Naive thymus-derived CD4-positive, alpha-beta T cell (primary cell): Measurements from ENCODE around the gene SIAH1. TPM values are rescaled to one million over a fixed set of nuclear protein-coding genes. Genes with fewer than 3 reads are reported as not detected.

Source experiments
- ATAC-seq: fragments of 150-1000 bp; cut with Tn5 transposase; 2 replicates; pipeline ENCODE4 v1.10.0; 2021; ENCODE audit warnings: mild to moderate bottlenecking, moderate library complexity
- CTCF ChIA-PET: fragments of 350-600 bp; sonication (Branson Sonifier 250); formaldehyde crosslinking; loops from one replicate; lab custom pipeline; 2021; ENCODE audit warnings: antibody characterized with exemption; lab: Charles Lee
- POLR2A ChIA-PET: fragments of 350-600 bp; sonication (Branson Sonifier 250); formaldehyde crosslinking; loops from one replicate; lab custom pipeline; 2021; ENCODE audit warnings: antibody characterized with exemption, inconsistent platforms; lab: Charles Lee
- DNase-seq, 9 donors: peaks; one replicate each; pipeline versions ENCODE4 v3.0.0 to v3.0.0-alpha.2; 2020 to 2022; ENCODE audit warnings: mixed read lengths in 1 of 9
- H3K27ac ChIP-seq: one replicate; pipeline ENCODE4 v1.7.0; 2013; ENCODE audit warnings: mild to moderate bottlenecking, low read depth, low read length, moderate library complexity
- H3K27me3 ChIP-seq, 2 donors: one replicate each; pipeline ENCODE4 v1.7.0; 2013; ENCODE audit warnings: low read length in 2 of 2, mild to moderate bottlenecking in 2 of 2, moderate library complexity in 2 of 2; ENCODE audit not compliant: control insufficient read depth in 2 of 2, insufficient read depth in 2 of 2
- H3K36me3 ChIP-seq, 3 experiments: 1 replicate in 2 of 3; 2 replicates in 1 of 3; pipeline ENCODE4 v1.7.0; 2013; ENCODE audit warnings: low read length in 3 of 3, mild to moderate bottlenecking in 3 of 3, moderate library complexity in 1 of 3; ENCODE audit not compliant: insufficient read depth in 3 of 3, control insufficient read depth in 2 of 3
- H3K4me1 ChIP-seq, 2 donors: one replicate each; pipeline ENCODE4 v1.7.0; 2013; ENCODE audit warnings: low read length in 2 of 2, mild to moderate bottlenecking in 2 of 2, moderate library complexity in 1 of 2; ENCODE audit not compliant: control insufficient read depth in 2 of 2, insufficient read depth in 2 of 2
- H3K4me3 ChIP-seq: 2 replicates; pipeline ENCODE4 v1.7.0; 2013; ENCODE audit warnings: mild to moderate bottlenecking, low read length
- H3K9me3 ChIP-seq, 3 experiments: 1 replicate in 2 of 3; 2 replicates in 1 of 3; pipeline ENCODE4 v1.7.0; 2013; ENCODE audit warnings: low read length in 3 of 3; ENCODE audit not compliant: control insufficient read depth in 2 of 3
- H3K27ac Mint-ChIP-seq, 9 donors: one replicate each; pipeline ENCODE4 v1.8.0; 2020 to 2022; ENCODE audit warnings: mixed read lengths in 9 of 9, mild to moderate bottlenecking in 8 of 9, moderate library complexity in 5 of 9, inconsistent platforms in 2 of 9
- H3K27me3 Mint-ChIP-seq, 5 donors: one replicate each; pipeline ENCODE4 v1.8.0; 2021 to 2022; ENCODE audit warnings: mixed read lengths in 5 of 5, mild to moderate bottlenecking in 1 of 5
- H3K36me3 Mint-ChIP-seq, 5 donors: one replicate each; pipeline ENCODE4 v1.8.0; 2020 to 2022; ENCODE audit warnings: mixed read lengths in 5 of 5, mild to moderate bottlenecking in 3 of 5, inconsistent platforms in 1 of 5
- H3K4me1 Mint-ChIP-seq, 7 donors: one replicate each; pipeline ENCODE4 v1.8.0; 2020 to 2022; ENCODE audit warnings: mixed read lengths in 7 of 7, mild to moderate bottlenecking in 3 of 7, inconsistent platforms in 1 of 7
- H3K4me3 Mint-ChIP-seq, 10 donors: one replicate each; pipeline ENCODE4 v1.8.0; 2020 to 2022; ENCODE audit warnings: mild to moderate bottlenecking in 10 of 10, mixed read lengths in 10 of 10, moderate library complexity in 6 of 10, inconsistent platforms in 2 of 10
- H3K9me3 Mint-ChIP-seq, 11 donors: one replicate each; pipeline ENCODE4 v1.8.0; 2020 to 2022; ENCODE audit warnings: mixed read lengths in 11 of 11, mild to moderate bottlenecking in 4 of 11, inconsistent platforms in 1 of 11, moderate library complexity in 1 of 11
- intact Hi-C, 2 donors: fragments of 100-400 bp; cut with micrococcal nuclease; formaldehyde crosslinking; loops; one replicate each; pipeline ENCODE4 v1.15.1; 2023
- polyA plus RNA-seq, 2 donors: library from polyadenylated mRNA; unstranded; fragments of 300-500 nt; fragmentation: Illumina TruSeq; gene quantifications; one replicate each; pipeline ENCODE4 v1.2.3, GENCODE V29; 2021
- total RNA-seq, 6 experiments: library from RNA in 5 of 6; stranded (reverse) in 5 of 6; gene quantifications; 1 replicate in 5 of 6; 2 replicates in 1 of 6; pipeline ENCODE4 v1.2.3 and lab custom pipeline; 2021 to 2026

The SIAH1 gene
- total and polyA plus RNA-seq, 7 experiments from 2014 or later: 14.5 to 51.1 (median 19.8) TPM

DNA sequence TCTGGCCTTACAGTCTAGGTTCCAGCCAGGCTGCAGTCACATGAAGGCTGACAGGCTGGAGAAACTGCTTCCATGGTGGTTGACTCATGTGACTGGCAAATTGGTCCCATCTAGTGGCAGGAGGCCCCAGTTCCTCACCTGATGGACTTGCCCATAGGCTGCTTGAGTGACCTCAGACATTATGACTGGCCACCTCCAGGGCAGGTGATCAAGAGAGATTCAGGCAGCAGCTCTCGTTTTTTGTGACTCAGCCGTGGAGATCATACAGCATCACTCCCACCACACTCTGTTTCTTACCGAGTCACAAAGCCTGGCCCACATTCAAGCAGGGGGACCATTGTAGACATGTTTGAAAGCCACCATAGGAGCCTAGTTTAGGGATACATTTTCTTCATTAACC, 34.5 kb downstream of the SIAH1 start:
- ChIA-PET CTCF (interaction anchor here (5.4 kb wide), 1 partner anchor 279 kb away, joined by 51 read pairs; no protein-coding TSS in a partner anchor), POLR2A (interaction anchor here (0.7 kb wide), 1 partner anchor 273 kb away, joined by 3 read pairs; no protein-coding TSS in a partner anchor)
- no peaks in the 10 kb centered on the region for H3K4me1 ChIP-seq
- intact Hi-C loops: loop anchor here in 1 of 2 donors (5.0 kb wide), 2 partner anchors 37 to 177 kb away; partner anchors contain the start of gene SIAH1
- Mint-ChIP-seq H3K27me3 (no peaks in the 10 kb centered on the region), H3K36me3 (peaks cover 0 to 26% (median 8%) of the 10 kb centered on the region in 5 donors), H3K27ac (peak overlapping the region in 6 of 9 donors; percentile 36 to 73 (median 44)), H3K4me1 (peaks cover 6 to 35% (median 18%) of the 10 kb centered on the region in 7 donors), H3K9me3 (no peaks in the 10 kb centered on the region), H3K4me3 (no peak overlapping the region)
- peaks cover 0 to 42% (median 5%) of the 10 kb centered on the region in 3 experiments for H3K36me3 ChIP-seq
- H3K27ac ChIP-seq: no peak overlapping the region
- ATAC-seq: no peak
- H3K9me3 ChIP-seq: no peaks in the 10 kb centered on the region
- no peak for DNase-seq
- no peaks in the 10 kb centered on the region for H3K27me3 ChIP-seq
- no peak overlapping the region for H3K4me3 ChIP-seq

DNA sequence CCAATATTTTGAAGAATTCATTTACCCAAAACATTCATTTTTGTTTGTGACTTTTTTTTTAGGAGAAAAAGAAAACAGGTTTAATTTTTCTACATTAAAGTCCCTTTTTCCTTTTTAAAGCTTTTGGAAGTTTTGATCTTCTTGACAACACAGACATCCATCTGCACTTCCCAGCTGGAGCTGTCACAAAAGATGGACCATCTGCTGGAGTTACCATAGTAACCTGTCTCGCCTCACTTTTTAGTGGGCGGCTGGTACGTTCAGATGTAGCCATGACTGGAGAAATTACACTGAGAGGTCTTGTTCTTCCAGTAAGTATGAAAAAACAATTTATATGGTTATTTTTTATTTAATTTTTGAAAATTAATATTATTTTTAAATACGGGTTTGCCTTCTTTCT, 37.2 kb downstream of the SIAH1 start:
- ATAC-seq (no peak), DNase-seq (no peak)
- ChIA-PET CTCF (interaction anchor here (2.0 kb wide), 1 partner anchor 275 kb away, joined by 7 read pairs; no protein-coding TSS in a partner anchor), POLR2A (no interaction called here)
- Mint-ChIP-seq H3K27ac (peak overlapping the region in 3 of 9 donors; percentile 36 to 82 (median 79)), H3K4me1 (peaks cover 0 to 24% (median 13%) of the 10 kb centered on the region in 7 donors), H3K27me3 (no peaks in the 10 kb centered on the region), H3K9me3 (no peaks in the 10 kb centered on the region), H3K36me3 (peaks cover 0 to 34% (median 16%) of the 10 kb centered on the region in 5 donors), H3K4me3 (no peak overlapping the region)
- H3K27ac ChIP-seq: no peak overlapping the region
- H3K4me1 ChIP-seq: no peaks in the 10 kb centered on the region
- H3K36me3 ChIP-seq: peaks cover 0 to 47% (median 5%) of the 10 kb centered on the region in 3 experiments
- intact Hi-C loops: no loop called here
- H3K27me3 ChIP-seq: no peaks in the 10 kb centered on the region
- no peaks in the 10 kb centered on the region for H3K9me3 ChIP-seq
- no peak overlapping the region for H3K4me3 ChIP-seq

DNA sequence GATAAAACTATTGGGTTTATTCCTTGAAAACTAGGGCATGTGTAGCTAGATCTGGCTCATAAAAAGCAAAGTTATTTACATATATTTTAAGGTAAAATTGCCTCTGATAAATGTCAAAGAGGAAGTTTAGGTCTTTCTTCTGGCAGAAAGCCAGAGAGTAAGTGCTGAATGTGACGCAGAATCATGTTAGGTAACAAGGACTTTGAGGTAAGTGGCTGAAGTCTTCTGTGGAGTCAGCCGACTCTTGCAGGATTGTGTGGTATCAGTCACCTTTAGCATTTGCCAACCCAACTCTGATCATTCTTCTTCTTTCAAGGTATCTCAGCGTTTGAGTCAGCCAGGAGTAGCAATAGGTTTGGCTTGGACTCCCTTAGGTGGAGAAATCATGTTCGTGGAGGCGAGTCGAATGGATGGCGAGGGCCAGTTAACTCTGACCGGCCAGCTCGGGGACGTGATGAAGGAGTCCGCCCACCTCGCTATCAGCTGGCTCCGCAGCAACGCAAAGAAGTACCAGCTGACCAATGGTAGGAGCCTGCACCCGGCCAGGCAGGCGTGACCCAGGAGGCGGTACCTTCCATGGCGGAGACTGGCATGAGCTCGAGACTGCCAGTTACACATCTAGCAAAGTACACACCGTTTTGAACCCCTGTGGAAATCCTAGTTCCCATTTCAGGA, 37.9 kb downstream of the SIAH1 start:
- Mint-ChIP-seq H3K27me3 (no peaks in the 10 kb centered on the region), H3K36me3 (peaks cover 0 to 38% (median 19%) of the 10 kb centered on the region in 5 donors), H3K9me3 (no peaks in the 10 kb centered on the region), H3K27ac (peak overlapping the region; percentile 5 to 92 (median 79)), H3K4me1 (peaks cover 0 to 24% (median 13%) of the 10 kb centered on the region in 7 donors), H3K4me3 (no peak overlapping the region)
- ChIA-PET POLR2A (interaction anchor here (0.6 kb wide), 1 partner anchor 19 kb away, joined by 4 read pairs; no protein-coding TSS in a partner anchor), CTCF (interaction anchor here (1.3 to 2.0 kb wide), 2 partner anchors 276 to 283 kb away, joined by 4 to 7 read pairs; no protein-coding TSS in a partner anchor)
- peak in 7 of 9 donors; percentile 37 to 63 (median 39) for DNase-seq
- H3K27ac ChIP-seq: peak overlapping the region; percentile 19
- intact Hi-C loops: no loop called here
- peaks cover 0 to 47% (median under 1%) of the 10 kb centered on the region in 3 experiments for H3K36me3 ChIP-seq
- H3K9me3 ChIP-seq: no peaks in the 10 kb centered on the region
- H3K4me3 ChIP-seq: no peak overlapping the region
- no peaks in the 10 kb centered on the region for H3K4me1 ChIP-seq
- ATAC-seq: peak; percentile 63
- no peaks in the 10 kb centered on the region for H3K27me3 ChIP-seq

DNA sequence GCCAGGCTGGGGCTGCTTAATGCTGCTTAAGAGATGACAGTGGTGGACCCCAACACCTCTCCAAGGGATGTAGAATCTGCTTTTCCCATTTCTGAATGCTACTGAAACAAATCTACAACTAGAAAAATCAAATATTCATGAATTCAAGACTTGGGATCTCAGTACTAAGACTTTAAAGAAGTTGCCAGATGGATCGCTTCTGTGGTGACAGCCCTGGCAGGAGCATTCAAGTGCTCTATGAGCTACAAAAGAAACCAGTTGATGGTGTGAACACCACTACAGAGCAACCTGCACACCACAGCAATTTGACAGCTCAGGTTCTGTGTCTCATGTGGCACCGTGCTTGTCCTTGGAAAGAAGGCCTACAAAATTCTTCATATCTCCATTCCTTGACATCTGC, 42.6 kb downstream of the SIAH1 start:
- Histone ChIP-seq H3K9me3 (no peaks in the 10 kb centered on the region), H3K27ac (no peak overlapping the region), H3K4me1 (no peaks in the 10 kb centered on the region), H3K27me3 (no peaks in the 10 kb centered on the region), H3K4me3 (no peak overlapping the region), H3K36me3 (peaks cover 0 to 45% (median under 1%) of the 10 kb centered on the region in 3 experiments)
- ChIA-PET CTCF (no interaction called here), POLR2A (interaction anchor here (1.0 kb wide), 1 partner anchor 29 kb away, joined by 3 read pairs; no protein-coding TSS in a partner anchor)
- H3K9me3 Mint-ChIP-seq: no peaks in the 10 kb centered on the region
- no peak overlapping the region for H3K4me3 Mint-ChIP-seq
- ATAC-seq: no peak
- peak overlapping the region in 6 of 9 donors; percentile 25 to 67 (median 47) for H3K27ac Mint-ChIP-seq
- DNase-seq: no peak
- peaks cover 2 to 41% (median 20%) of the 10 kb centered on the region in 7 donors for H3K4me1 Mint-ChIP-seq
- H3K36me3 Mint-ChIP-seq: peaks cover 4 to 52% (median 32%) of the 10 kb centered on the region in 5 donors
- intact Hi-C loops: no loop called here
- H3K27me3 Mint-ChIP-seq: no peaks in the 10 kb centered on the region

DNA sequence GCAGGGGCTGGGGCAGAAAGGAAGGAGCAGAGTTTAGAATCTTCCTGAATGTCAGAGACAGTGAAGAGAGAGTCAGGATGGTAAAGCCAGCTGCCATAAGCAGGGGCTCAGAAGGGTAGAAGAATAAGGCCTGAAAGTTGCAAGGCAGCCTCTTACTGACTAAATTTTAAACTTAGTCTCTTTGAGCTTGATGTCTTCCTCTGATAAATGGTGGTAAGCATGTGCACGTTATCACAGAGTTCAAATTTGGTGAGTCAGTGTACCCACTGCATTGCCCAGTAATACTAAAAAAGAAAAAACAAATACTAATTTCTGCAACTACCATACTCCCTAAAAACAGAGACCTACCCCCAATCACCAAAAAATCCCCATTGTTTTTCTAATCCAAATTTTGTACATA, 45.2 kb downstream of the SIAH1 start:
- intact Hi-C loops: no loop called here
- ChIA-PET CTCF (no interaction called here), POLR2A (no interaction called here)
- Mint-ChIP-seq H3K27me3 (no peaks in the 10 kb centered on the region), H3K27ac (peak overlapping the region; percentile 19 to 79 (median 67)), H3K36me3 (peaks cover 5 to 67% (median 42%) of the 10 kb centered on the region in 5 donors), H3K4me3 (no peak overlapping the region), H3K4me1 (peaks cover 2 to 24% (median 15%) of the 10 kb centered on the region in 7 donors), H3K9me3 (no peaks in the 10 kb centered on the region)
- Histone ChIP-seq H3K27me3 (no peaks in the 10 kb centered on the region), H3K27ac (no peak overlapping the region), H3K4me3 (no peak overlapping the region), H3K9me3 (no peaks in the 10 kb centered on the region), H3K36me3 (peaks cover 0 to 58% (median 4%) of the 10 kb centered on the region in 3 experiments), H3K4me1 (no peaks in the 10 kb centered on the region)
- no peak for DNase-seq
- no peak for ATAC-seq

DNA sequence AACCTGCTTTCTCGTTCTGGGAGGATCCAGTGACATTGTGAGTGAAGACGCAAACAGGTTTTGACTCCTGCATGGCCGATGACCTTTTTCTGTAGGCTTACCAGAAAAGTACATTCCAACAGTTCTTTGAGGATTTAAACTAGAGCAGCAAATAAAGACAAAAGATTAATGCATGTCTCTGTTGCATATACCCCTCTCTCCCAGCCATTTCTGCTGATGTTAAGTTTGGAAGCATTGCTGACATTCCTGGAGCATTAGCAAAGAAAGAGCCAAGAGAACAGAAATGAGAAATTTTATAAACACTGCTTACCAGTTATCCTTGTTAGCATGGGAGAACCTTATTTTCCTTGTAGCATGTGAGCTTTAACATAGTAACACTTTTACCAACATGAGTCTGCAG, 49.3 kb downstream of the SIAH1 start:
- POLR2A ChIA-PET: no interaction called here
- peak overlapping the region in 2 of 9 donors; percentile 42 to 48 for H3K27ac Mint-ChIP-seq
- ATAC-seq (no peak), DNase-seq (no peak)
- Histone ChIP-seq H3K4me1 (no peaks in the 10 kb centered on the region), H3K4me3 (no peak overlapping the region), H3K27me3 (no peaks in the 10 kb centered on the region), H3K36me3 (peaks cover 0 to 50% (median 12%) of the 10 kb centered on the region in 3 experiments), H3K9me3 (no peaks in the 10 kb centered on the region), H3K27ac (no peak overlapping the region)
- H3K27me3 Mint-ChIP-seq: no peaks in the 10 kb centered on the region
- no peaks in the 10 kb centered on the region for H3K9me3 Mint-ChIP-seq
- peaks cover 9 to 60% (median 33%) of the 10 kb centered on the region in 5 donors for H3K36me3 Mint-ChIP-seq
- intact Hi-C loops: no loop called here
- CTCF ChIA-PET: interaction anchor here (1.0 kb wide), 1 partner anchor 287 kb away, joined by 4 read pairs; no protein-coding TSS in a partner anchor
- no peak overlapping the region for H3K4me3 Mint-ChIP-seq
- H3K4me1 Mint-ChIP-seq: peaks cover 6 to 30% (median 19%) of the 10 kb centered on the region in 7 donors
